22Rv1 (cell line): ENCODE measurements around the gene DBF4.

Experiments
- ZFX ChIP-seq: fragments of 450-650 bp; IDR thresholded peaks from 2 replicates; pipeline ENCODE4 v1.6.1; 2017; ENCODE audit warnings: antibody characterized with exemption, borderline replicate concordance
- TF ChIP-seq, protein P1 (sequence below): fragments of 450-650 bp; IDR thresholded peaks from 2 replicates; pipeline ENCODE4 v1.5.1; 2017; ENCODE audit warnings: mild to moderate bottlenecking

DNA sequence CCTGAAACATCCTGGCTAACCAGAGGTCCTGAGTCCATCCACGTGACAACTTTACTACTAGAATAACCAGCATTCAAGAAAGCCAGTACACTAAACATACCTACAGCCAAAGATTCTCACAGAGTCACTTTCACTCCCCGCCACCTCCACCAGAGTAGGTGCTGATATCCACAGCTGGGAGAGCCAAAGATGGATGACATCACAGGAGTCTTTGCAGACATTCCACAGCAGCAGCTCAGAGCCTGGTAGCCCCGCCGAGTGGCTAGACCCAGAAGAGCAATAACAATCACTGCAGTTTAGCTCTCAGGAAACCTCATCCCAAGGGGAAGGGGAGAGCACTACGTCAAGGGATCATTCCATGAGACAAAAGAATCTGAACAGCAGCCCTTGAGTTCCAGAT lies 44.3 kb downstream of the DBF4 start:
- TF ChIP-seq, protein P1, sequence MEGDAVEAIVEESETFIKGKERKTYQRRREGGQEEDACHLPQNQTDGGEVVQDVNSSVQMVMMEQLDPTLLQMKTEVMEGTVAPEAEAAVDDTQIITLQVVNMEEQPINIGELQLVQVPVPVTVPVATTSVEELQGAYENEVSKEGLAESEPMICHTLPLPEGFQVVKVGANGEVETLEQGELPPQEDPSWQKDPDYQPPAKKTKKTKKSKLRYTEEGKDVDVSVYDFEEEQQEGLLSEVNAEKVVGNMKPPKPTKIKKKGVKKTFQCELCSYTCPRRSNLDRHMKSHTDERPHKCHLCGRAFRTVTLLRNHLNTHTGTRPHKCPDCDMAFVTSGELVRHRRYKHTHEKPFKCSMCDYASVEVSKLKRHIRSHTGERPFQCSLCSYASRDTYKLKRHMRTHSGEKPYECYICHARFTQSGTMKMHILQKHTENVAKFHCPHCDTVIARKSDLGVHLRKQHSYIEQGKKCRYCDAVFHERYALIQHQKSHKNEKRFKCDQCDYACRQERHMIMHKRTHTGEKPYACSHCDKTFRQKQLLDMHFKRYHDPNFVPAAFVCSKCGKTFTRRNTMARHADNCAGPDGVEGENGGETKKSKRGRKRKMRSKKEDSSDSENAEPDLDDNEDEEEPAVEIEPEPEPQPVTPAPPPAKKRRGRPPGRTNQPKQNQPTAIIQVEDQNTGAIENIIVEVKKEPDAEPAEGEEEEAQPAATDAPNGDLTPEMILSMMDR: no peak
- TF ChIP-seq ZFX: no peak
